Astrocyte (in vitro differentiated cells and primary cell): ENCODE measurements around the gene OPCML. TPM values are rescaled to one million over a fixed set of nuclear protein-coding genes. Genes with fewer than 3 reads are reported as not detected.

Source experiments
- DNase-seq: peaks from one replicate; pipeline ENCODE4 v3.0.0-alpha.2; 2010; ENCODE audit warnings: low read depth
- FAIRE-seq: peaks from 2 replicates; lab custom pipeline; 2011; peaks lifted over from hg19 to GRCh38; lab: Jason Lieb, UNC
- H2AFZ ChIP-seq: 2 replicates; pipeline ENCODE4 v1.6.0; 2012; ENCODE audit warnings: low read depth, low read length, inconsistent platforms
- H3K27ac ChIP-seq: 2 replicates; pipeline ENCODE4 v1.5.1; 2011; ENCODE audit warnings: low read depth, low read length, inconsistent platforms
- H3K27me3 ChIP-seq: 2 replicates; pipeline ENCODE4 v1.6.0; 2011; ENCODE audit warnings: low read length, inconsistent platforms; ENCODE audit not compliant: insufficient read depth
- H3K36me3 ChIP-seq: 2 replicates; pipeline ENCODE4 v1.5.1; 2011; ENCODE audit warnings: low read length, inconsistent platforms; ENCODE audit not compliant: insufficient read depth
- H3K4me1 ChIP-seq: 2 replicates; pipeline ENCODE4 v1.5.1; 2011; ENCODE audit warnings: low read length, inconsistent platforms; ENCODE audit not compliant: insufficient read depth
- H3K4me2 ChIP-seq: 2 replicates; pipeline ENCODE4 v1.6.0; 2012; ENCODE audit warnings: low read length, inconsistent platforms
- H3K4me3 ChIP-seq: 2 replicates; pipeline ENCODE4 v1.5.1; 2011; ENCODE audit warnings: low read depth, mild to moderate bottlenecking, low read length, inconsistent platforms; ENCODE audit not compliant: insufficient read depth
- H3K79me2 ChIP-seq: 2 replicates; pipeline ENCODE4 v1.6.0; 2012; ENCODE audit warnings: mild to moderate bottlenecking, low read length, inconsistent platforms; ENCODE audit not compliant: insufficient read depth
- H3K9ac ChIP-seq: 2 replicates; pipeline ENCODE4 v1.6.0; 2012; ENCODE audit warnings: mild to moderate bottlenecking, low read length, inconsistent platforms
- H3K9me3 ChIP-seq: 2 replicates; pipeline ENCODE4 v1.5.1; 2012; ENCODE audit warnings: low read depth, mild to moderate bottlenecking, low read length, inconsistent platforms; ENCODE audit not compliant: insufficient read depth
- H4K20me1 ChIP-seq: 2 replicates; pipeline ENCODE4 v1.6.0; 2012; ENCODE audit warnings: low read length, inconsistent platforms; ENCODE audit not compliant: insufficient read depth
- H3K27ac Mint-ChIP-seq: one replicate; pipeline ENCODE4 v1.8.0; 2021; ENCODE audit warnings: mild to moderate bottlenecking, mixed read lengths; ENCODE audit not compliant: unreplicated experiment
- H3K27me3 Mint-ChIP-seq: one replicate; pipeline ENCODE4 v1.8.0; 2021; ENCODE audit warnings: low read depth, mixed read lengths; ENCODE audit not compliant: unreplicated experiment
- H3K36me3 Mint-ChIP-seq: one replicate; pipeline ENCODE4 v1.8.0; 2021; ENCODE audit warnings: low read depth, mixed read lengths; ENCODE audit not compliant: unreplicated experiment
- H3K4me1 Mint-ChIP-seq: one replicate; pipeline ENCODE4 v1.8.0; 2021; ENCODE audit warnings: low read depth, mixed read lengths; ENCODE audit not compliant: unreplicated experiment
- H3K4me3 Mint-ChIP-seq: one replicate; pipeline ENCODE4 v1.8.0; 2021; ENCODE audit warnings: mild to moderate bottlenecking, moderate library complexity, mixed read lengths; ENCODE audit not compliant: unreplicated experiment
- H3K9me3 Mint-ChIP-seq: one replicate; pipeline ENCODE4 v1.8.0; 2021; ENCODE audit warnings: mild to moderate bottlenecking, mixed read lengths; ENCODE audit not compliant: unreplicated experiment
- CTCF ChIP-seq: IDR thresholded peaks from 2 replicates; pipeline ENCODE4 v1.5.1; 2011; ENCODE audit warnings: low read depth, mild to moderate bottlenecking, inconsistent platforms, low read length, moderate library complexity; ENCODE audit not compliant: insufficient read depth
- EZH2 ChIP-seq: IDR thresholded peaks from 2 replicates; pipeline ENCODE4 v1.6.1; 2012; ENCODE audit warnings: mild to moderate bottlenecking, low read length, inconsistent platforms; ENCODE audit not compliant: insufficient read depth
- total RNA-seq: library from RNA; stranded (reverse); gene quantifications from 2 replicates; pipeline ENCODE4 v1.2.1, GENCODE V29; 2021

The OPCML gene
- total RNA-seq, 1 donor from 2014 or later = 7.9 TPM

GRCh38 chr11:132866783-132867545, 665.3 kb downstream of the OPCML start:
- DNase-seq = peak; percentile 86
- no peaks in the 10 kb centered on the region for H3K36me3 ChIP-seq
- TF ChIP-seq EZH2 (no peak), CTCF (no peak)
- H3K4me1 Mint-ChIP-seq = peaks cover 10% of the 10 kb centered on the region
- H3K9me3 ChIP-seq = no peaks in the 10 kb centered on the region
- no peaks in the 10 kb centered on the region for H3K27me3 ChIP-seq
- peak; percentile 85 for FAIRE-seq
- H3K9ac ChIP-seq = peak overlapping the region; percentile 5
- H3K27ac Mint-ChIP-seq = no peak overlapping the region
- H3K9me3 Mint-ChIP-seq = no peaks in the 10 kb centered on the region
- no peaks in the 10 kb centered on the region for H3K27me3 Mint-ChIP-seq
- peaks cover 17% of the 10 kb centered on the region for H3K4me1 ChIP-seq
- peak overlapping the region; percentile 12 for H3K4me3 ChIP-seq
- peak overlapping the region; percentile 60 for H3K4me2 ChIP-seq
- no peaks in the 10 kb centered on the region for H3K79me2 ChIP-seq
- peak overlapping the region; percentile 6 for H2AFZ ChIP-seq
- H4K20me1 ChIP-seq = no peaks in the 10 kb centered on the region
- peak overlapping the region; percentile 40 for H3K27ac ChIP-seq
- H3K4me3 Mint-ChIP-seq = no peak overlapping the region
- no peaks in the 10 kb centered on the region for H3K36me3 Mint-ChIP-seq

- Mint-ChIP-seq H3K36me3 (no peaks in the 10 kb centered on the region), H3K4me3 (no peak overlapping the region), H3K4me1 (peaks cover 10% of the 10 kb centered on the region), H3K27ac (no peak overlapping the region), H3K9me3 (no peaks in the 10 kb centered on the region), H3K27me3 (no peaks in the 10 kb centered on the region)
- Histone ChIP-seq H2AFZ (no peak overlapping the region), H3K27ac (no peak overlapping the region), H3K4me1 (peaks cover 17% of the 10 kb centered on the region), H4K20me1 (no peaks in the 10 kb centered on the region), H3K79me2 (no peaks in the 10 kb centered on the region), H3K36me3 (no peaks in the 10 kb centered on the region), H3K4me2 (no peak overlapping the region), H3K4me3 (no peak overlapping the region), H3K9me3 (no peaks in the 10 kb centered on the region), H3K27me3 (no peaks in the 10 kb centered on the region), H3K9ac (no peak overlapping the region)
- TF ChIP-seq CTCF (no peak), EZH2 (no peak)
- no peak for FAIRE-seq
- DNase-seq = peak; percentile 10
These were observed 666.7 kb downstream of the OPCML start for GRCh38 chr11:132865623-132866022.
